Activated naive CD4-positive, alpha-beta T cell treated with anti-CD3 and anti-CD28 coated beads for 36 hours (primary cell): Measurements from ENCODE around the gene CD44. TPM values are rescaled to one million over a fixed set of nuclear protein-coding genes. Genes with fewer than 3 reads are reported as not detected.
A peak's percentile ranks its signal among the peaks of the same experiment; 100 is the strongest.

Source experiments
- CTCF ChIA-PET: fragments of 350-600 bp; sonication (Branson Sonifier 250); formaldehyde crosslinking; loops from one replicate; lab custom pipeline; 2021; ENCODE audit warnings: antibody characterized with exemption; lab: Charles Lee
- DNase-seq: peaks from one replicate; pipeline ENCODE4 v3.0.0-alpha.2; 2020
- H3K27ac Mint-ChIP-seq: one replicate; pipeline ENCODE4 v1.8.0; 2021; ENCODE audit warnings: mild to moderate bottlenecking, mixed read lengths
- H3K27me3 Mint-ChIP-seq: one replicate; pipeline ENCODE4 v1.8.0; 2021; ENCODE audit warnings: low read depth, mixed read lengths
- H3K36me3 Mint-ChIP-seq: one replicate; pipeline ENCODE4 v1.8.0; 2021; ENCODE audit warnings: low read depth, mixed read lengths
- H3K4me1 Mint-ChIP-seq: one replicate; pipeline ENCODE4 v1.8.0; 2021; ENCODE audit warnings: low read depth, mixed read lengths
- H3K4me3 Mint-ChIP-seq: one replicate; pipeline ENCODE4 v1.8.0; 2021; ENCODE audit warnings: mild to moderate bottlenecking, moderate library complexity, mixed read lengths
- H3K9me3 Mint-ChIP-seq: one replicate; pipeline ENCODE4 v1.8.0; 2021; ENCODE audit warnings: mixed read lengths
- intact Hi-C: fragments of 100-400 bp; cut with micrococcal nuclease; formaldehyde crosslinking; loops from one replicate; pipeline ENCODE4 v1.15.1; 2023
- total RNA-seq, 2 experiments: library from RNA; stranded (reverse); gene quantifications; one replicate each; pipeline ENCODE4 v1.2.3, GENCODE V29; 2021

CD44 gene
- total RNA-seq, 2 experiments from 2014 or later = 389 to 405 TPM

DNA sequence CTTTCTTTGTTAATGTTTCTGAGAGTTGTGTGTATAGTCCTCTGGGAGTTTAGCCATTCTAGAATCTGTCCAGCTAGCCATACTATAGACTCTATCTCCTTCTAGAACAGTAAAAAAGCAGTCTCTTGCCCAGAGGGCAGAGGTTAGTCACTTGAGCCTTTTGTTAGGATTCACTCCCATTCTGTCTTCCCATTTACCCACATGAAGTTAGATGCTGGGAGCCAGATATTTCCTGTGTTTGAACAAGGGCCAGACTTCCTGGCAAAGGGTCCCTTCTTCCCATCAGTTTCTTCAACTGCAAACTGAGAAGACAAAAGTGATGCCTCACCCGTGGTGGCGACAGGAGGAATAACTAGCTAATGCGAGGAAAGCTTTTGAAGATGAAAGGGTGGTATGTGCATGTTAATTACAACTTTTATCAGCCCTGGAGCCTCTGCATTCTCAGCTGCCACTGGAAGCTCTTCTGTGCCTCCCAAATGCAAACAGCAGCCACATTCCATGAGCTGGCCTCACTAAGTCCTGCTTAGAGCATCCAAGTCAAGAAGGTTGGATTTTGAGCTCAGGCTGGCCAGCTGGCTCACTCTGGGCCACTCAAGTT is 12.8 kb downstream of the CD44 start:
- no peaks in the 10 kb centered on the region for H3K27me3 Mint-ChIP-seq
- peaks cover 67% of the 10 kb centered on the region for H3K36me3 Mint-ChIP-seq
- no peak for DNase-seq
- peaks cover 96% of the 10 kb centered on the region for H3K4me1 Mint-ChIP-seq
- H3K4me3 Mint-ChIP-seq = no peak overlapping the region
- CTCF ChIA-PET = interaction anchor here (1.7 to 1.8 kb wide), 2 partner anchors 8 to 12 kb away, joined by 4 to 21 read pairs; no protein-coding TSS in a partner anchor
- H3K27ac Mint-ChIP-seq = peak overlapping the region; percentile 82
- no peaks in the 10 kb centered on the region for H3K9me3 Mint-ChIP-seq
- intact Hi-C loops = loop anchor here (1.0 kb wide), 1 partner anchor 9 kb away; no protein-coding TSS in a partner anchor

GRCh38 chr11:35152575-35152974 is 13.6 kb downstream of the CD44 start:
- H3K27me3 Mint-ChIP-seq = no peaks in the 10 kb centered on the region
- H3K27ac Mint-ChIP-seq = peak overlapping the region; percentile 82
- H3K36me3 Mint-ChIP-seq = peaks cover 62% of the 10 kb centered on the region
- no peak overlapping the region for H3K4me3 Mint-ChIP-seq
- no peak for DNase-seq
- peaks cover 96% of the 10 kb centered on the region for H3K4me1 Mint-ChIP-seq
- intact Hi-C loops = no loop called here
- CTCF ChIA-PET = interaction anchor here (1.8 kb wide), 1 partner anchor 11 kb away, joined by 21 read pairs; no protein-coding TSS in a partner anchor
- H3K9me3 Mint-ChIP-seq = no peaks in the 10 kb centered on the region

- no peak for DNase-seq
- Mint-ChIP-seq H3K4me3 (peak overlapping the region; percentile 0), H3K36me3 (peaks cover 56% of the 10 kb centered on the region), H3K27ac (peak overlapping the region; percentile 82), H3K4me1 (peaks cover 97% of the 10 kb centered on the region), H3K27me3 (no peaks in the 10 kb centered on the region), H3K9me3 (no peaks in the 10 kb centered on the region)
- CTCF ChIA-PET = interaction anchor here (0.6 to 1.4 kb wide), 3 partner anchors 9 to 434 kb away, joined by 3 to 6 read pairs (median 3); no protein-coding TSS in a partner anchor
- intact Hi-C loops = no loop called here
Measured at GRCh38 chr11:35153280-35153679, 14.3 kb downstream of the CD44 start.

DNA sequence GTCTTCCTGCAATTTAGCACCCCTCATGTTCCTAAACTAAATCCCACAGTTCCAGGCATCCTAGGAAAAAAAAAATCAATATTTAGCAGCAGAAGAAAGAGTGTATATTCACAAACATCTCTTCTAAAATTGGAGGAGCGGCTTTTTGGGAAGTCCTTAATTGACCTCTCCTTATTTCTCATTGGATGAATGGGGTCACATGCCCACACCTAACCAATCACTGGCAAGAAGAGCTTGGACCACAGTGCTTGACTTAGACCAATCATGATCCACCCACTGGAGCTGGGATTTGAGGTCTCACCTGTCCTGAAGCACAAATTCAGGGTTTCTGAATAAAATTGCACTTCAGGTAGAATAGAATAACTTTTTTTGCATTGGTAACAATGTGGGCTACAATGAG is 16.0 kb downstream of the CD44 start:
- H3K27me3 Mint-ChIP-seq = no peaks in the 10 kb centered on the region

DNA sequence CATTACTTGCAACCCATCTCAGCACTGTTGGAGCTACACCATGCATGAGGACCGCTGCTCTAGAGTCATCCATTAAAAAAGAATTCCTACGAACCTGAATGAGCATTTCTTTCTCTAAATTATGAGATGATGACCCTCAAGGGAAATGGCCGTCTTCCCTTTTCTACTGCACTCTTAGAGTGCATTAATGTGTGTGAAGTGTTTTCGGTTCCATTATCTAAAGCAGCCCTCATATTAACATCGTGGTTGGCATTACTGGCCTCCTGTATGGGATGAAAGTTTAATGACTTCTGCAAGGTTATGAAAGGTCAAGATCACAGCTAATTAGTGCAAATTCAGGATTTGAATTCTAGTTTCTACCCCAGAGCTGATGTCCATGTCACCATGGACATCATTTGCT is 16.7 kb downstream of the CD44 start:
- Mint-ChIP-seq H3K27ac (peak overlapping the region; percentile 52), H3K4me1 (peaks cover 97% of the 10 kb centered on the region), H3K36me3 (peaks cover 49% of the 10 kb centered on the region), H3K9me3 (no peaks in the 10 kb centered on the region), H3K27me3 (no peaks in the 10 kb centered on the region), H3K4me3 (no peak overlapping the region)
- no peak for DNase-seq
- intact Hi-C loops = no loop called here
- CTCF ChIA-PET = interaction anchor here (0.8 to 2.1 kb wide), 4 partner anchors 9 to 16 kb away, joined by 3 to 10 read pairs (median 4); partner anchors contain the start of gene CD44

More for the DNA sequence above, 16.0 kb downstream of the CD44 start:
- Mint-ChIP-seq H3K4me3 (no peak overlapping the region), H3K4me1 (peaks cover 97% of the 10 kb centered on the region), H3K27ac (peak overlapping the region; percentile 82), H3K9me3 (no peaks in the 10 kb centered on the region), H3K36me3 (peaks cover 48% of the 10 kb centered on the region)
- intact Hi-C loops = no loop called here
- DNase-seq = no peak
- CTCF ChIA-PET = interaction anchor here (0.9 to 2.1 kb wide), 2 partner anchors 8 to 10 kb away, joined by 4 to 10 read pairs; no protein-coding TSS in a partner anchor

GRCh38 chr11:35157814-35158700 is 19.1 kb downstream of the CD44 start:
- intact Hi-C loops = no loop called here
- no peak overlapping the region for H3K4me3 Mint-ChIP-seq
- H3K27ac Mint-ChIP-seq = peak overlapping the region; percentile 98
- peaks cover 97% of the 10 kb centered on the region for H3K4me1 Mint-ChIP-seq
- DNase-seq = no peak
- H3K27me3 Mint-ChIP-seq = no peaks in the 10 kb centered on the region
- CTCF ChIA-PET = interaction anchor here (0.6 to 1.6 kb wide), 8 partner anchors 8 to 150 kb away, joined by 3 to 7 read pairs (median 4); no protein-coding TSS in a partner anchor
- peaks cover 49% of the 10 kb centered on the region for H3K36me3 Mint-ChIP-seq
- H3K9me3 Mint-ChIP-seq = no peaks in the 10 kb centered on the region

DNA sequence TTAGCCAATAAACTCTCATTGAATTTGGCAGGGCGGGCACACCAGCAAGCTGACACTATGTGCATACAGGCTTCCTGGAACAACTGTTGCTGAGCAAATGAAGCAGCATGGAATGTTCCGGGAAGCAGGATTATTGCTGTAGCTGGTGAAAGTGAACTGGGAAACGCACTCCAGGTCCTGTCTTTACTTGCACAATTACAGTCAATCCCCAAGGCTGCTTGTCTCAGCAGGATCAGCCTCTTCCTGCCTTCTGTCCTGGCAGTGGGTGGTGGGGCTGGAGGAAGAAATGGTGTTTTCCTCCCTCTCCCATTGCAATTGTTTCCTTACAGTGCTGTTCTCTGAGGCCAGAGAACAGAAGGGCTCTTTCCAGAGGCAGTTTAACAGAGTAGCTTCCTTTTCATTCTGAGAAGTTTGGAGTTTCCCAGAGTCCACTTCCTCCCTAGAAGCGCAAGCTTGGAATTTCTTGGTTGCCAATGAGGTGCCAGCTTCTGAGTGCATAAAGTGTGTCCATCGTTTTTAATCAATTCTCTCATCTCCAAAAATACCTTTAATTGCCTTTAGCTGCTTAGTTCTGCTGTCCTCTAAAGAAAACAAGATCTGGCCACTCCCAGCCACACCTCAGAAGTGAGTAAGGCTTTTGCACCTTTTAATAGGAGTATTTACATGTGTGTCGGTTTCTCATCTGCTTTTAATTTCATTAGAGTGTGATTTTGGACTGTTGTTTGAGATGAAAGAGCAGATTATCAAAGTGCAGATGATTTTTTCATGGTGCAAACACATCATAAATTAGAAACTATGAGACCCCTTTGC is 19.9 kb downstream of the CD44 start:
- CTCF ChIA-PET = interaction anchor here (0.7 to 2.0 kb wide), 9 partner anchors 7 to 232 kb away, joined by 3 to 7 read pairs (median 3); no protein-coding TSS in a partner anchor
- Mint-ChIP-seq H3K36me3 (peaks cover 45% of the 10 kb centered on the region), H3K4me1 (peaks cover 97% of the 10 kb centered on the region), H3K27ac (peak overlapping the region; percentile 98), H3K9me3 (no peaks in the 10 kb centered on the region), H3K4me3 (no peak overlapping the region), H3K27me3 (no peaks in the 10 kb centered on the region)
- DNase-seq = no peak
- intact Hi-C loops = no loop called here

GRCh38 chr11:35160246-35160824 is 21.4 kb downstream of the CD44 start:
- intact Hi-C loops = loop anchor here (1.0 kb wide), 1 partner anchor 9 kb away; no protein-coding TSS in a partner anchor
- H3K4me1 Mint-ChIP-seq = peaks cover 98% of the 10 kb centered on the region
- H3K36me3 Mint-ChIP-seq = peaks cover 35% of the 10 kb centered on the region
- CTCF ChIA-PET = interaction anchor here (0.7 to 2.0 kb wide), 7 partner anchors 9 to 231 kb away, joined by 3 to 7 read pairs (median 3); no protein-coding TSS in a partner anchor
- DNase-seq = peak; percentile 59
- H3K27me3 Mint-ChIP-seq = no peaks in the 10 kb centered on the region
- peak overlapping the region; percentile 98 for H3K27ac Mint-ChIP-seq
- H3K9me3 Mint-ChIP-seq = no peaks in the 10 kb centered on the region
- H3K4me3 Mint-ChIP-seq = peak overlapping the region; percentile 14

- intact Hi-C loops = loop anchor here (1.0 kb wide), 1 partner anchor 10 kb away; no protein-coding TSS in a partner anchor
- Mint-ChIP-seq H3K36me3 (peaks cover 32% of the 10 kb centered on the region), H3K9me3 (no peaks in the 10 kb centered on the region), H3K4me3 (peak overlapping the region; percentile 14), H3K27ac (peak overlapping the region; percentile 98), H3K4me1 (peaks cover 97% of the 10 kb centered on the region), H3K27me3 (no peaks in the 10 kb centered on the region)
- no peak for DNase-seq
- CTCF ChIA-PET = interaction anchor here (1.0 to 1.5 kb wide), 2 partner anchors 15 to 235 kb away, joined by 3 to 4 read pairs; no protein-coding TSS in a partner anchor
Measured at GRCh38 chr11:35160902-35161597, 22.1 kb downstream of the CD44 start.

GRCh38 chr11:35162745-35163144 is 23.8 kb downstream of the CD44 start:
- peaks cover 39% of the 10 kb centered on the region for H3K36me3 Mint-ChIP-seq
- peak overlapping the region; percentile 98 for H3K27ac Mint-ChIP-seq
- CTCF ChIA-PET = interaction anchor here (0.6 to 5.0 kb wide), 21 partner anchors 9 to 245 kb away, joined by 3 to 26 read pairs (median 6); no protein-coding TSS in a partner anchor
- DNase-seq = no peak
- H3K4me1 Mint-ChIP-seq = peaks cover 99% of the 10 kb centered on the region
- intact Hi-C loops = loop anchor here (1.0 kb wide), 1 partner anchor 164 kb away; no protein-coding TSS in a partner anchor
- no peak overlapping the region for H3K4me3 Mint-ChIP-seq
- no peaks in the 10 kb centered on the region for H3K27me3 Mint-ChIP-seq
- no peaks in the 10 kb centered on the region for H3K9me3 Mint-ChIP-seq
